ENCODE data around the gene TMEM151B. TPM values are rescaled to one million over a fixed set of nuclear protein-coding genes. Genes with fewer than 3 reads are reported as not detected.

The TMEM151B gene
- total and polyA plus RNA-seq, 2 of the 13 experiments (the other 11 are each of a cell fraction or from before 2014, with no cell fraction given), result not detected

DNA sequence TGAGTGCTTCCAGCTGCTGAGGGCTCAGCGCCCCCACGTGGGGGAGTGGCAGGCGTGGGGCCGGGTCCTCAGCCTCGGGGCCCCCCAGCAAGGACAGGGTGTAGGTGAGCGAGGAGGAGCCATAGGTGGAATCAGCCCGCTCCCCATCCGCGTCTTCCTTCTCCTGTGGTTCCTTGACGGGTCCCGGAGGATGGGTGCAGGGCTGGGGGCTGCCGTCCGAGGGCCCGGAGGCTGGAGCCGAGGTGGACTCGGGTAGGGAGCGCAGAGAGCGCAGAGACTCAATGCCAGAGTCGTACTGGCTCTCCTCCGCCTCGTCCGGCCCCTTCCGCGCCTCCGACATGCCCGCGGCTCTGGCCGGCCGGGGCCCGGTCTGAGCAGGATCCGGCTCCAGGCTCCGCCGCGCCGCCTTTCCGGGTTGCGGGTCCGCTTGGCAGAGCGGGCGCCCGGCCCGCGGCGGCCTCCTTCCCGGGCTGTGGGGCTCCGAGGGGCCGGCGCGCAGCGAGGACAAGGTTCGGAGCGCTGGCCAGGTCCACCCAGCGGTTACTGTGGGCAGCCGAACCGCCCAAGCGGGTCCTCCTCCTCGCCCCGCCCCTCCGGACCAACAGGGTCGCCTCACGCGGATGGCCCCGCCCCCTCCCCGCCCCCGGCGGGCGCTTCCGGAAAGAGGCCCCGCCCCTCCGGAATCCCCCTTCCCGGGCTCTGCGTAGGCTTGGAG is 5.1 kb upstream of the TMEM151B start, which contains the start of gene NFKBIE (continued):
- TF ChIP-seq, protein P1, sequence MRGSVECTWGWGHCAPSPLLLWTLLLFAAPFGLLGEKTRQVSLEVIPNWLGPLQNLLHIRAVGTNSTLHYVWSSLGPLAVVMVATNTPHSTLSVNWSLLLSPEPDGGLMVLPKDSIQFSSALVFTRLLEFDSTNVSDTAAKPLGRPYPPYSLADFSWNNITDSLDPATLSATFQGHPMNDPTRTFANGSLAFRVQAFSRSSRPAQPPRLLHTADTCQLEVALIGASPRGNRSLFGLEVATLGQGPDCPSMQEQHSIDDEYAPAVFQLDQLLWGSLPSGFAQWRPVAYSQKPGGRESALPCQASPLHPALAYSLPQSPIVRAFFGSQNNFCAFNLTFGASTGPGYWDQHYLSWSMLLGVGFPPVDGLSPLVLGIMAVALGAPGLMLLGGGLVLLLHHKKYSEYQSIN (CRISPR knock-in tag; IDR thresholded peaks at IDR 0.05; ENCODE audit: borderline replicate concordance), result no peak
- TF ChIP-seq, protein P2, sequence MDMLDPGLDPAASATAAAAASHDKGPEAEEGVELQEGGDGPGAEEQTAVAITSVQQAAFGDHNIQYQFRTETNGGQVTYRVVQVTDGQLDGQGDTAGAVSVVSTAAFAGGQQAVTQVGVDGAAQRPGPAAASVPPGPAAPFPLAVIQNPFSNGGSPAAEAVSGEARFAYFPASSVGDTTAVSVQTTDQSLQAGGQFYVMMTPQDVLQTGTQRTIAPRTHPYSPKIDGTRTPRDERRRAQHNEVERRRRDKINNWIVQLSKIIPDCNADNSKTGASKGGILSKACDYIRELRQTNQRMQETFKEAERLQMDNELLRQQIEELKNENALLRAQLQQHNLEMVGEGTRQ (IDR thresholded peaks at IDR 0.05; ENCODE audit: low read depth, low read length), result no peak
- TF ChIP-seq, protein P2 (CRISPR knock-in tag; IDR thresholded peaks at IDR 0.05; ENCODE audit: borderline replicate concordance), result no peak
- TF ChIP-seq ZNF703 (CRISPR knock-in tag; IDR thresholded peaks at IDR 0.05; ENCODE audit: borderline replicate concordance), result no peak
- TF ChIP-seq, protein P3, sequence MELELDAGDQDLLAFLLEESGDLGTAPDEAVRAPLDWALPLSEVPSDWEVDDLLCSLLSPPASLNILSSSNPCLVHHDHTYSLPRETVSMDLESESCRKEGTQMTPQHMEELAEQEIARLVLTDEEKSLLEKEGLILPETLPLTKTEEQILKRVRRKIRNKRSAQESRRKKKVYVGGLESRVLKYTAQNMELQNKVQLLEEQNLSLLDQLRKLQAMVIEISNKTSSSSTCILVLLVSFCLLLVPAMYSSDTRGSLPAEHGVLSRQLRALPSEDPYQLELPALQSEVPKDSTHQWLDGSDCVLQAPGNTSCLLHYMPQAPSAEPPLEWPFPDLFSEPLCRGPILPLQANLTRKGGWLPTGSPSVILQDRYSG (CRISPR knock-in tag; IDR thresholded peaks at IDR 0.05), result no peak
- TF ChIP-seq, protein P4, sequence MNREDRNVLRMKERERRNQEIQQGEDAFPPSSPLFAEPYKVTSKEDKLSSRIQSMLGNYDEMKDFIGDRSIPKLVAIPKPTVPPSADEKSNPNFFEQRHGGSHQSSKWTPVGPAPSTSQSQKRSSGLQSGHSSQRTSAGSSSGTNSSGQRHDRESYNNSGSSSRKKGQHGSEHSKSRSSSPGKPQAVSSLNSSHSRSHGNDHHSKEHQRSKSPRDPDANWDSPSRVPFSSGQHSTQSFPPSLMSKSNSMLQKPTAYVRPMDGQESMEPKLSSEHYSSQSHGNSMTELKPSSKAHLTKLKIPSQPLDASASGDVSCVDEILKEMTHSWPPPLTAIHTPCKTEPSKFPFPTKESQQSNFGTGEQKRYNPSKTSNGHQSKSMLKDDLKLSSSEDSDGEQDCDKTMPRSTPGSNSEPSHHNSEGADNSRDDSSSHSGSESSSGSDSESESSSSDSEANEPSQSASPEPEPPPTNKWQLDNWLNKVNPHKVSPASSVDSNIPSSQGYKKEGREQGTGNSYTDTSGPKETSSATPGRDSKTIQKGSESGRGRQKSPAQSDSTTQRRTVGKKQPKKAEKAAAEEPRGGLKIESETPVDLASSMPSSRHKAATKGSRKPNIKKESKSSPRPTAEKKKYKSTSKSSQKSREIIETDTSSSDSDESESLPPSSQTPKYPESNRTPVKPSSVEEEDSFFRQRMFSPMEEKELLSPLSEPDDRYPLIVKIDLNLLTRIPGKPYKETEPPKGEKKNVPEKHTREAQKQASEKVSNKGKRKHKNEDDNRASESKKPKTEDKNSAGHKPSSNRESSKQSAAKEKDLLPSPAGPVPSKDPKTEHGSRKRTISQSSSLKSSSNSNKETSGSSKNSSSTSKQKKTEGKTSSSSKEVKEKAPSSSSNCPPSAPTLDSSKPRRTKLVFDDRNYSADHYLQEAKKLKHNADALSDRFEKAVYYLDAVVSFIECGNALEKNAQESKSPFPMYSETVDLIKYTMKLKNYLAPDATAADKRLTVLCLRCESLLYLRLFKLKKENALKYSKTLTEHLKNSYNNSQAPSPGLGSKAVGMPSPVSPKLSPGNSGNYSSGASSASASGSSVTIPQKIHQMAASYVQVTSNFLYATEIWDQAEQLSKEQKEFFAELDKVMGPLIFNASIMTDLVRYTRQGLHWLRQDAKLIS (CRISPR knock-in tag; IDR thresholded peaks at IDR 0.05), result no peak
- TF ChIP-seq TBX3 (IDR thresholded peaks at IDR 0.05; ENCODE audit: borderline replicate concordance), result no peak
- TF ChIP-seq, protein P5, sequence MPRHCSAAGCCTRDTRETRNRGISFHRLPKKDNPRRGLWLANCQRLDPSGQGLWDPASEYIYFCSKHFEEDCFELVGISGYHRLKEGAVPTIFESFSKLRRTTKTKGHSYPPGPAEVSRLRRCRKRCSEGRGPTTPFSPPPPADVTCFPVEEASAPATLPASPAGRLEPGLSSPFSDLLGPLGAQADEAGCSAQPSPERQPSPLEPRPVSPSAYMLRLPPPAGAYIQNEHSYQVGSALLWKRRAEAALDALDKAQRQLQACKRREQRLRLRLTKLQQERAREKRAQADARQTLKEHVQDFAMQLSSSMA (CRISPR knock-in tag; IDR thresholded peaks at IDR 0.05), result peak; percentile 94
- no peak for TF ChIP-seq ZNF160 (CRISPR knock-in tag; IDR thresholded peaks at IDR 0.05)
- TF ChIP-seq ZNF629 (CRISPR knock-in tag; conservative IDR thresholded peaks at IDR 0.05), result no peak
- TF ChIP-seq, protein P6, sequence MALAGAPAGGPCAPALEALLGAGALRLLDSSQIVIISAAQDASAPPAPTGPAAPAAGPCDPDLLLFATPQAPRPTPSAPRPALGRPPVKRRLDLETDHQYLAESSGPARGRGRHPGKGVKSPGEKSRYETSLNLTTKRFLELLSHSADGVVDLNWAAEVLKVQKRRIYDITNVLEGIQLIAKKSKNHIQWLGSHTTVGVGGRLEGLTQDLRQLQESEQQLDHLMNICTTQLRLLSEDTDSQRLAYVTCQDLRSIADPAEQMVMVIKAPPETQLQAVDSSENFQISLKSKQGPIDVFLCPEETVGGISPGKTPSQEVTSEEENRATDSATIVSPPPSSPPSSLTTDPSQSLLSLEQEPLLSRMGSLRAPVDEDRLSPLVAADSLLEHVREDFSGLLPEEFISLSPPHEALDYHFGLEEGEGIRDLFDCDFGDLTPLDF (CRISPR knock-in tag; IDR thresholded peaks at IDR 0.05), result no peak
- TF ChIP-seq ZNF235 (CRISPR knock-in tag; IDR thresholded peaks at IDR 0.05; ENCODE audit: borderline replicate concordance), result 0 out of 2 replicates have a peak, but pooled peaks have one; percentile 63
- TF ChIP-seq ZNF883 (CRISPR knock-in tag; IDR thresholded peaks at IDR 0.05; ENCODE audit: not compliant biosample characterization), result peak; percentile 71
- TF ChIP-seq REL (CRISPR knock-in tag; conservative IDR thresholded peaks at IDR 0.05), result peak; percentile 77; the same call in 1 of the 2 replicates
- TF ChIP-seq SAFB2 (CRISPR knock-in tag; IDR thresholded peaks at IDR 0.05; ENCODE audit: borderline replicate concordance, low read depth), result 0 out of 2 replicates have a peak, but pooled peaks have one; percentile 60
- TF ChIP-seq ZFX (CRISPR knock-in tag; IDR thresholded peaks at IDR 0.05; ENCODE audit: low read depth), result peak; percentile 89
- TF ChIP-seq ZNF350 (CRISPR knock-in tag; IDR thresholded peaks at IDR 0.05; ENCODE audit: borderline replicate concordance, low read depth), result no peak
- peak; percentile 64 for TF ChIP-seq KDM5A (IDR thresholded peaks at IDR 0.05; ENCODE audit: borderline replicate concordance, low read length)

All from HepG2 (cell line).